HepG2 (cell line): ENCODE data around the gene PLEKHG2. TPM values are rescaled to one million over a fixed set of nuclear protein-coding genes. Genes with fewer than 3 reads are reported as not detected.

Experiments
- AGO2 ChIP-seq: fragments of 200-400 bp; formaldehyde crosslinking; optimal IDR thresholded peaks from 2 replicates; pipeline ENCODE3; 2017; ENCODE audit warnings: mild to moderate bottlenecking, low read depth, low read length, moderate library complexity
- ATM ChIP-seq: fragments of 450-650 bp; IDR thresholded peaks from 2 replicates; pipeline ENCODE4 v1.7.1; 2017; ENCODE audit warnings: mild to moderate bottlenecking, borderline replicate concordance
- CERS6 ChIP-seq: sonication (generic); formaldehyde crosslinking; IDR thresholded peaks from 2 replicates; pipeline ENCODE4 v1.5.0; 2020; ENCODE audit warnings: missing genetic modification reagents
- MAF1 ChIP-seq: sonication (generic); formaldehyde crosslinking; IDR thresholded peaks from 2 replicates; pipeline ENCODE4 v1.5.0; 2020; ENCODE audit warnings: missing genetic modification reagents, borderline replicate concordance
- NFKBIZ ChIP-seq: IDR thresholded peaks from 2 replicates; pipeline ENCODE4 v1.6.1; 2018; ENCODE audit warnings: missing genetic modification reagents, missing compliant biosample characterization
- PCBP1 ChIP-seq: fragments of 200-400 bp; formaldehyde crosslinking; IDR thresholded peaks from 2 replicates; pipeline ENCODE4 v1.6.1; 2017; ENCODE audit warnings: mild to moderate bottlenecking, low read depth, low read length, borderline replicate concordance
- RFXAP ChIP-seq: sonication (generic); formaldehyde crosslinking; IDR thresholded peaks from 2 replicates; pipeline ENCODE4 v1.4.0; 2020; ENCODE audit warnings: missing genetic modification reagents, borderline replicate concordance
- RXRA ChIP-seq: sonication (generic); formaldehyde crosslinking; IDR thresholded peaks from 2 replicates; pipeline ENCODE4 v1.5.1; 2020; ENCODE audit warnings: missing genetic modification reagents
- SP4 ChIP-seq: sonication (generic); formaldehyde crosslinking; IDR thresholded peaks from 2 replicates; pipeline ENCODE4 v1.8.1; 2023; ENCODE audit warnings: mild to moderate bottlenecking, missing genetic modification reagents
- STAG1 ChIP-seq: sonication (generic); formaldehyde crosslinking; IDR thresholded peaks from 2 replicates; pipeline ENCODE4 v1.4.0; 2020; ENCODE audit warnings: missing genetic modification reagents
- USF2 ChIP-seq, 2 experiments: sonication (generic) in 1 of 2; formaldehyde crosslinking in 1 of 2; IDR thresholded peaks; 2 replicates each; pipeline versions ENCODE4 v1.5.1 to v1.6.1; 2011 to 2020; ENCODE audit warnings: borderline replicate concordance in 1 of 2, low read depth in 1 of 2, low read length in 1 of 2, mild to moderate bottlenecking in 1 of 2, missing genetic modification reagents in 1 of 2, moderate library complexity in 1 of 2
- ZBTB3 ChIP-seq: sonication (generic); formaldehyde crosslinking; IDR thresholded peaks from 2 replicates; pipeline ENCODE4 v1.4.0; 2020; ENCODE audit warnings: low read depth, mild to moderate bottlenecking, moderate library complexity, missing genetic modification reagents, borderline replicate concordance
- ZNF136 ChIP-seq: sonication (generic); formaldehyde crosslinking; IDR thresholded peaks from 2 replicates; pipeline ENCODE4 v1.8.1; 2022; ENCODE audit warnings: low read depth, mild to moderate bottlenecking, moderate library complexity, missing genetic modification reagents
- ZNF142 ChIP-seq: sonication (generic); formaldehyde crosslinking; IDR thresholded peaks from 2 replicates; pipeline ENCODE4 v1.4.0; 2020; ENCODE audit warnings: missing genetic modification reagents
- ZNF337 ChIP-seq: sonication (generic); formaldehyde crosslinking; IDR thresholded peaks from 2 replicates; pipeline ENCODE4 v1.5.1; 2020; ENCODE audit warnings: missing genetic modification reagents, low read depth, mild to moderate bottlenecking, borderline replicate concordance
- ZNF446 ChIP-seq: sonication (generic); formaldehyde crosslinking; IDR thresholded peaks from 2 replicates; pipeline ENCODE4 v1.5.0; 2020; ENCODE audit warnings: mild to moderate bottlenecking, missing genetic modification reagents
- ZNF660 ChIP-seq: sonication (generic); formaldehyde crosslinking; IDR thresholded peaks from 2 replicates; pipeline ENCODE4 v1.5.1; 2020; ENCODE audit warnings: mild to moderate bottlenecking, low read depth, missing genetic modification reagents, borderline replicate concordance
- ZNF841 ChIP-seq: sonication (generic); formaldehyde crosslinking; IDR thresholded peaks from 2 replicates; pipeline ENCODE4 v1.8.1; 2023; ENCODE audit warnings: missing genetic modification reagents, borderline replicate concordance
- ZNF878 ChIP-seq: sonication (generic); formaldehyde crosslinking; IDR thresholded peaks from 2 replicates; pipeline ENCODE4 v1.8.1; 2023; ENCODE audit warnings: mild to moderate bottlenecking, missing genetic modification reagents, moderate library complexity
- polyA plus RNA-seq, 8 experiments: library from polyadenylated mRNA; depleted of rRNA in 3 of 8; stranded (reverse) in 7 of 8; unstranded in 1 of 8; fragments of >200 nt; fragmentation: Illumina TruSeq in 4 of 8; extraction: Trizol in 4 of 8; gene quantifications; 2 replicates each; pipeline versions ENCODE4 v1.2.1 to v1.2.3, GENCODE V29; 2011 to 2016; ENCODE audit warnings: low read depth in 4 of 8, missing spikeins in 1 of 8, mixed read lengths in 1 of 8; ENCODE audit not compliant: insufficient read depth in 1 of 8
- total RNA-seq, 5 experiments: library from RNA; depleted of rRNA; stranded (reverse); fragments of >200 nt; fragmentation: Illumina TruSeq; extraction: Trizol; gene quantifications; 2 replicates each; pipeline ENCODE4 v1.2.3, GENCODE V29; 2016; ENCODE audit warnings: low read depth in 1 of 5
- TF ChIP-seq, protein P1 (sequence below): sonication (generic); formaldehyde crosslinking; IDR thresholded peaks from 2 replicates; pipeline ENCODE4 v1.4.0; 2020; ENCODE audit warnings: missing genetic modification reagents

Gene PLEKHG2
- total and polyA plus RNA-seq, 2 of the 13 experiments (the other 11 are each of a cell fraction or from before 2014, with no cell fraction given): 3.6 to 6.8 TPM

DNA sequence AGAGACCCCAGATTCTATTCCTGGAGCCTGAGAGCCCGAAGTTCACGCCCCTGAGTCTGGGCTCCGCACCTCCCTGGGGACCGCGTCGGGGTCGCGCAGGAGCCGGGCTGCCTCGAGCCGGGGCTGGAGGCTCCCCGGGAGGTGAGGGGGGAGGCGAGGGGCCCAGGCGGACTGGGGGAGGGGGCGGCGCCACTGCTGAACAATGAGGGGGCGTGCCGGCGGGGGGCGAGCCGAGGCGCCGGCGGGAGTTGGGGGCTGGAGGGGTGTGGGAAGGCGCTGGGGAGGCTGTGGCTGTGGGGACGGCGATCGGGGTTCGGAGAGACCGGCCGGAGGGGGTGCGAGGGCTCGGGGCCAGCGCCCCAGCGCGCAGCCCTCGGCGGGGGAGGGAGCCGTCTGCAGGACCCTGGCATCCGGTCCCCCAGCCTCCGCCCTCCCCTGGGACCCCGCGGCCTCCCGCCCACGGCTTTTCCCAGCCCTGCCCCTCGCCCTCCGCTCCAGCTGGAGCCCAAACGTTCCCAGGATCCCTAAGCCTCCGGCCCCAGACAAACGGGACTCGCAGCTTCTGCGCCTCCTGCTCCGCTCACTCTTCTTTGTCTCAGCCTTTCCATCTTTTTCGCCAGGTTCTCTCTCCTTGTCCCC is 922 bp downstream of the PLEKHG2 start (continued):
- TF ChIP-seq ZNF142 (CRISPR knock-in tag) (no peak), ZNF841 (no peak), NFKBIZ (no peak), MAF1 (CRISPR knock-in tag) (no peak), PCBP1 (no peak), ZNF136 (CRISPR knock-in tag) (no peak), ZNF337 (CRISPR knock-in tag) (no peak), ZNF660 (CRISPR knock-in tag) (no peak), AGO2 (no peak), ZNF878 (CRISPR knock-in tag) (no peak), CERS6 (no peak), ZBTB3 (CRISPR knock-in tag) (0 out of 2 replicates have a peak, but pooled peaks have one; percentile 10), ATM (no peak), ZNF446 (CRISPR knock-in tag) (0 out of 2 replicates have a peak, but pooled peaks have one; percentile 45), RXRA (CRISPR knock-in tag) (0 out of 2 replicates have a peak, but pooled peaks have one; percentile 8), STAG1 (CRISPR knock-in tag) (no peak), RFXAP (CRISPR knock-in tag) (no peak), SP4 (CRISPR knock-in tag) (0 out of 2 replicates have a peak, but pooled peaks have one; percentile 29), USF2 (IDR thresholded peaks at IDR 0.05; ENCODE audit: low read depth, low read length) (no peak), USF2 (CRISPR knock-in tag; IDR thresholded peaks at IDR 0.05; ENCODE audit: borderline replicate concordance) (no peak)
- TF ChIP-seq, protein P1, sequence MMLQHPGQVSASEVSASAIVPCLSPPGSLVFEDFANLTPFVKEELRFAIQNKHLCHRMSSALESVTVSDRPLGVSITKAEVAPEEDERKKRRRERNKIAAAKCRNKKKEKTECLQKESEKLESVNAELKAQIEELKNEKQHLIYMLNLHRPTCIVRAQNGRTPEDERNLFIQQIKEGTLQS (CRISPR knock-in tag): no peak
